Measurements from ENCODE around the gene NLRP6.
"Not testable (repeated sequence)": the region's sequence is repeated elsewhere in the genome, so short reads cannot be mapped to it uniquely, and the experiment has no call there.

The NLRP6 gene

DNA sequence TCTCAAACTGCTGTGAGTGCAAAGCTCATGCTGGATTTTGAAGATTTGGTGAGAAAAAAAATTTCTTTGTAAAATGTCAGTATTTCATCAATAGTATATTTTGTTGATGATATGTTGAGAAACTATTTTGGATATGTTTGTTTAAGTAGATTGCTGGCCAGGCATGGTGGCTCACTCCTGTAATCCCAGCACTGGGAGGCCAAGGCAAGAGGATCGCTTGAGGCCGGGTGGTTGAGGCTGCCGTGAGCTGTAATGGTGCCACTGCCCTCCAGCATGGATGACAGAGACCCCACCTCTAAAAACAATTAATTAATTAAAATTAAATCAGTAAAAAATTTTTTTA, 49.3 kb downstream of the NLRP6 start:
- Histone ChIP-seq H3K4me3 (ENCODE audit: low read length) (peak overlapping the region; percentile 49), H3K9ac (ENCODE audit: low read depth, low read length) (peak overlapping the region; percentile 13), H3K9me3 (replicated peaks; ENCODE audit: low read length) (no peaks in the 10 kb centered on the region), H3K4me2 (ENCODE audit: low read length) (peak overlapping the region; percentile 71), H3K27me3 (ENCODE audit: control insufficient read depth, insufficient read depth, low read length) (peaks cover 4% of the 10 kb centered on the region), H3K4me1 (ENCODE audit: control insufficient read depth, insufficient read depth, low read length) (peaks cover 22% of the 10 kb centered on the region), H3K36me3 (ENCODE audit: insufficient read depth, low read length) (no peaks in the 10 kb centered on the region)

GRCh38 chr11:328012-328411, 49.8 kb downstream of the NLRP6 start:
- Histone ChIP-seq H3K4me2 (ENCODE audit: low read length) (no peak overlapping the region), H3K9me3 (replicated peaks; ENCODE audit: low read length) (no peaks in the 10 kb centered on the region), H3K9ac (ENCODE audit: low read depth, low read length) (no peak overlapping the region), H3K36me3 (ENCODE audit: insufficient read depth, low read length) (no peaks in the 10 kb centered on the region), H3K4me1 (ENCODE audit: control insufficient read depth, insufficient read depth, low read length) (peaks cover 22% of the 10 kb centered on the region), H3K4me3 (ENCODE audit: low read length) (no peak overlapping the region), H3K27me3 (ENCODE audit: control insufficient read depth, insufficient read depth, low read length) (peaks cover 4% of the 10 kb centered on the region)

DNA sequence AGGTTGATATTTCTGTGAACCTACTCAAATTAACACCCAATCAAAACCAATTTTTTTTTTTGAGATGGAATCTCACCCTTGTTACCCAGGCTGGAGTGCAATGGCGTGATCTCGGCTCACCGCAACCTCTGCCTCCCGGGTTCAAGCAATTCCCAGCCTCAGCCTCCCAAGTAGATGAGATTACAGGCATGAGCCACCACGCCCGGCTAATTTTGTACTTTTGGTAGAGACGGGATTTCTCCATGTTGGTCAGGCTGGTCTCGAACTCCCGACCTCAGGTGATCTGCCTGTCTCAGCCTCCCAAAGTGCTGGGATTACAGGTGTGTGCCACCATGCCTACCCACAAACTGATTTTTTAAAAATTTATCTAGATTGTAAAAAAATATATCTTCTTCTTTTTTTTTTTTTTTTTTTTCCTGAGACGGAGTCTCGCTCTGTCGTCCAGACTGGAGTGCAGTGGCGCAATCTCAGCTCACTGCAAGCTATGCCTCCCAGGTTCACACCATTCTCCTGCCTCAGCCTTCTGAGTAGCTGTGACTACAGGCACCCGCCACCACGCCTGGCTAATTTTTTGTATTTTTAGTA, 50.4 kb downstream of the NLRP6 start:
- H3K4me1 ChIP-seq (ENCODE audit: control insufficient read depth, insufficient read depth, low read length), result peaks cover 22% of the 10 kb centered on the region
- H3K9ac ChIP-seq (ENCODE audit: low read depth, low read length); H3K27me3 ChIP-seq (ENCODE audit: control insufficient read depth, insufficient read depth, low read length); H3K36me3 ChIP-seq (ENCODE audit: insufficient read depth, low read length); H3K4me3 ChIP-seq (ENCODE audit: low read length); H3K9me3 ChIP-seq (replicated peaks; ENCODE audit: low read length); H3K4me2 ChIP-seq (ENCODE audit: low read length): not testable (repeated sequence)

GRCh38 chr11:329886-330253, 51.7 kb downstream of the NLRP6 start:
- H3K4me1 ChIP-seq (ENCODE audit: control insufficient read depth, insufficient read depth, low read length), result peaks cover 25% of the 10 kb centered on the region

GRCh38 chr11:330307-330693, 52.1 kb downstream of the NLRP6 start:
- Histone ChIP-seq H3K4me1 (ENCODE audit: control insufficient read depth, insufficient read depth, low read length) (peaks cover 21% of the 10 kb centered on the region), H3K36me3 (ENCODE audit: insufficient read depth, low read length) (no peaks in the 10 kb centered on the region), H3K4me3 (ENCODE audit: low read length) (no peak overlapping the region), H3K27me3 (ENCODE audit: control insufficient read depth, insufficient read depth, low read length) (peaks cover 4% of the 10 kb centered on the region), H3K9me3 (replicated peaks; ENCODE audit: low read length) (no peaks in the 10 kb centered on the region), H3K4me2 (ENCODE audit: low read length) (no peak overlapping the region), H3K9ac (ENCODE audit: low read depth, low read length) (no peak overlapping the region)

More at GRCh38 chr11:329886-330253, 51.7 kb downstream of the NLRP6 start:
- H3K4me2 ChIP-seq (ENCODE audit: low read length), result no peak overlapping the region
- peaks cover 4% of the 10 kb centered on the region for H3K27me3 ChIP-seq (ENCODE audit: control insufficient read depth, insufficient read depth, low read length)
- no peak overlapping the region for H3K4me3 ChIP-seq (ENCODE audit: low read length)
- H3K9ac ChIP-seq (ENCODE audit: low read depth, low read length), result no peak overlapping the region
- H3K9me3 ChIP-seq (replicated peaks; ENCODE audit: low read length), result no peaks in the 10 kb centered on the region
- no peaks in the 10 kb centered on the region for H3K36me3 ChIP-seq (ENCODE audit: insufficient read depth, low read length)

- H3K9ac ChIP-seq (ENCODE audit: low read depth, low read length), result no peak overlapping the region
- H3K27me3 ChIP-seq (ENCODE audit: control insufficient read depth, insufficient read depth, low read length), result peaks cover 4% of the 10 kb centered on the region
- no peaks in the 10 kb centered on the region for H3K9me3 ChIP-seq (replicated peaks; ENCODE audit: low read length)
- no peak overlapping the region for H3K4me2 ChIP-seq (ENCODE audit: low read length)
- H3K4me3 ChIP-seq (ENCODE audit: low read length), result no peak overlapping the region
- no peaks in the 10 kb centered on the region for H3K36me3 ChIP-seq (ENCODE audit: insufficient read depth, low read length)
- H3K4me1 ChIP-seq (ENCODE audit: control insufficient read depth, insufficient read depth, low read length), result peaks cover 21% of the 10 kb centered on the region
Observed at GRCh38 chr11:330694-331357, 52.6 kb downstream of the NLRP6 start.

- Histone ChIP-seq H3K36me3 (ENCODE audit: insufficient read depth, low read length) (no peaks in the 10 kb centered on the region), H3K9ac (ENCODE audit: low read depth, low read length) (no peak overlapping the region), H3K27me3 (ENCODE audit: control insufficient read depth, insufficient read depth, low read length) (peaks cover 4% of the 10 kb centered on the region), H3K4me1 (ENCODE audit: control insufficient read depth, insufficient read depth, low read length) (peaks cover 20% of the 10 kb centered on the region), H3K4me2 (ENCODE audit: low read length) (no peak overlapping the region), H3K4me3 (ENCODE audit: low read length) (no peak overlapping the region), H3K9me3 (replicated peaks; ENCODE audit: low read length) (no peaks in the 10 kb centered on the region)
Observed at GRCh38 chr11:331358-332060, 53.3 kb downstream of the NLRP6 start.

- H3K36me3 ChIP-seq (ENCODE audit: insufficient read depth, low read length), result no peaks in the 10 kb centered on the region
- no peak overlapping the region for H3K4me3 ChIP-seq (ENCODE audit: low read length)
- H3K4me2 ChIP-seq (ENCODE audit: low read length), result no peak overlapping the region
- H3K27me3 ChIP-seq (ENCODE audit: control insufficient read depth, insufficient read depth, low read length), result peaks cover 4% of the 10 kb centered on the region
- no peaks in the 10 kb centered on the region for H3K9me3 ChIP-seq (replicated peaks; ENCODE audit: low read length)
- H3K9ac ChIP-seq (ENCODE audit: low read depth, low read length), result no peak overlapping the region
- H3K4me1 ChIP-seq (ENCODE audit: control insufficient read depth, insufficient read depth, low read length), result peaks cover 9% of the 10 kb centered on the region
Observed at GRCh38 chr11:332651-333480, 54.7 kb downstream of the NLRP6 start.

DNA sequence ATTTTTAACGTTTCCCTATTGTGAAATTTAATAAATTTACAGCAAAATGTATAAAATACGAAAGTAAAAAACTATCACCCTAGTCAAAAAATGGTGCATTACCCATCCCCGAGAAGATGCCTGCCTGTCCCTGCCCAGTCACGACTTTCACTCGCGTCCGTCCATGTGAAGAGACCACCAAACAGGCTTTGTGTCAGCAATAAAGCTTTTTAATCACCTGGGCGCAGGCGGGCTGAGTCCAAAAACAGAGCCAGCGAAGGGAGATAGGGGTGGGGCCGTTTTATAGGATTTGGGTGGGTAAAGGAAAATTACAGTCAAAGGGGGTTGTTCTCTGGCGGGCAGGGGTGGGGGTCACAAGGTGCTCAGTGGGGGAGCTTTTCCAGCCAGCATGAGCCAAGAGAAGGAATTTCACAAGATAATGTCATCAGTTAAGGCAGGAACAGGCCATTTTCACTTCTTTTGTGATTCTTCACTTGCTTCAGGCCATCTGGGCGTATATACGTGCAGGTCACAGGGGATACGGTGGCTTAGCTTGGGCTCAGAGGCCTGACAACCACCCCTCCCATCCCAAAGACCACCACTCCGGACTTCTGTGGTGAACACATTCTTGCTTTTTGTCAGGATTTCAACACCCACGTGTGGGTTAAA, 55.5 kb downstream of the NLRP6 start:
- H3K27me3 ChIP-seq (ENCODE audit: control insufficient read depth, insufficient read depth, low read length); H3K36me3 ChIP-seq (ENCODE audit: insufficient read depth, low read length); H3K9me3 ChIP-seq (replicated peaks; ENCODE audit: low read length); H3K9ac ChIP-seq (ENCODE audit: low read depth, low read length); H3K4me3 ChIP-seq (ENCODE audit: low read length); H3K4me2 ChIP-seq (ENCODE audit: low read length); H3K4me1 ChIP-seq (ENCODE audit: control insufficient read depth, insufficient read depth, low read length): not testable (repeated sequence)

DNA sequence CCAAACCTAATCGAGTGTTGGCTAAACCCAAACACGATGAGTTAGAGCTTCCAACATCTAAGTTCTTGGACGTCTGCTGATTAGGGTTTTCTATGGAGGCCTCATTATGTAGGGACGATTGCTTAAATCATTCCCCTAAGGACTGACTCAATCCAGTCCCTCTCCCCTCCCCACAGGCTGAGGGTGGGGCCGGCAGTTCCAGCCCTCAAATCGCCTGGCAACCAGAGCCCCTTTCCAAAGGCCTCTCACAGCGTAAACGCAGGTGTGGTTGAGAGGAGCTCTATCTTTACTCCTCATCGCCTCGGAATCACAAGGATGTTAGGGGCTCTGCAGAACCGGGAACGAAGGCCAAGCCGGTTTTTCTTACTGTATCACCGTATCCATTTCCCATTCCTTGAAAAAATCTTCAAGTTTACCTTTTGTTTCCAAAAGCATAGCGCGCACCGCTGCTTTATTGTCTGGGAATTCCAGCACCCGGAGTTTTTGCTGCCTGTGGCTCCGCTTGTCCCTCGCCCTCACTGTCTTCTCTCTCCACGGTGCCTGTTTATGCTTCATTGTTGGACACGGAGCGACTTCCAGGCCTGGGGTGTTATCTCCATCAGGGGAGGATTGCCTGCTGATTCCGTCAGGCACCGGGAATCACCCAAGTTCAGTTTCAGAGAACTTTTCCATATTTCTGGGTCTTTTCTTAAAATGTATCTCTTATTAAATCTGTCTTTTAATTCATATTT, 56.2 kb downstream of the NLRP6 start:
- H3K4me1 ChIP-seq (ENCODE audit: control insufficient read depth, insufficient read depth, low read length), result peaks cover 9% of the 10 kb centered on the region
- no peaks in the 10 kb centered on the region for H3K9me3 ChIP-seq (replicated peaks; ENCODE audit: low read length)
- H3K27me3 ChIP-seq (ENCODE audit: control insufficient read depth, insufficient read depth, low read length), result peaks cover 4% of the 10 kb centered on the region
- H3K36me3 ChIP-seq (ENCODE audit: insufficient read depth, low read length), result no peaks in the 10 kb centered on the region
- no peak overlapping the region for H3K4me3 ChIP-seq (ENCODE audit: low read length)
- no peak overlapping the region for H3K4me2 ChIP-seq (ENCODE audit: low read length)
- no peak overlapping the region for H3K9ac ChIP-seq (ENCODE audit: low read depth, low read length)

Measured in skeletal muscle satellite cell (primary cell).